Superior temporal gyrus (tissue), 1 donor: ENCODE data around the gene RESP18.

ENCODE experiments used
- DNase-seq: peaks from one replicate; pipeline ENCODE4 v3.0.0-alpha.2; 2016; ENCODE audit errors: extremely low spot score

The RESP18 gene

GRCh38 chr2:219277703-219278654 lies 54.6 kb downstream of the RESP18 start:
- DNase-seq = peak; percentile 96
